Measurements from ENCODE around the gene TMPRSS9. TPM values are rescaled to one million over a fixed set of nuclear protein-coding genes. Genes with fewer than 3 reads are reported as not detected.
"Not testable (repeated sequence)": the region's sequence is repeated elsewhere in the genome, so short reads cannot be mapped to it uniquely, and the experiment has no call there.

Gene TMPRSS9
- total RNA-seq, 1 donor from 2014 or later = not detected

- TF ChIP-seq, protein P1, sequence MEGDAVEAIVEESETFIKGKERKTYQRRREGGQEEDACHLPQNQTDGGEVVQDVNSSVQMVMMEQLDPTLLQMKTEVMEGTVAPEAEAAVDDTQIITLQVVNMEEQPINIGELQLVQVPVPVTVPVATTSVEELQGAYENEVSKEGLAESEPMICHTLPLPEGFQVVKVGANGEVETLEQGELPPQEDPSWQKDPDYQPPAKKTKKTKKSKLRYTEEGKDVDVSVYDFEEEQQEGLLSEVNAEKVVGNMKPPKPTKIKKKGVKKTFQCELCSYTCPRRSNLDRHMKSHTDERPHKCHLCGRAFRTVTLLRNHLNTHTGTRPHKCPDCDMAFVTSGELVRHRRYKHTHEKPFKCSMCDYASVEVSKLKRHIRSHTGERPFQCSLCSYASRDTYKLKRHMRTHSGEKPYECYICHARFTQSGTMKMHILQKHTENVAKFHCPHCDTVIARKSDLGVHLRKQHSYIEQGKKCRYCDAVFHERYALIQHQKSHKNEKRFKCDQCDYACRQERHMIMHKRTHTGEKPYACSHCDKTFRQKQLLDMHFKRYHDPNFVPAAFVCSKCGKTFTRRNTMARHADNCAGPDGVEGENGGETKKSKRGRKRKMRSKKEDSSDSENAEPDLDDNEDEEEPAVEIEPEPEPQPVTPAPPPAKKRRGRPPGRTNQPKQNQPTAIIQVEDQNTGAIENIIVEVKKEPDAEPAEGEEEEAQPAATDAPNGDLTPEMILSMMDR (conservative IDR thresholded peaks at IDR 0.05; ENCODE audit: low read depth, low read length) = no peak
- DNase-seq (ENCODE audit: low read depth) = no peak
- H3K4me3 ChIP-seq (ENCODE audit: low read depth, low read length) = no peak overlapping the region
Observed at GRCh38 chr19:2342656-2343288, 17.3 kb upstream of the TMPRSS9 start.

DNA sequence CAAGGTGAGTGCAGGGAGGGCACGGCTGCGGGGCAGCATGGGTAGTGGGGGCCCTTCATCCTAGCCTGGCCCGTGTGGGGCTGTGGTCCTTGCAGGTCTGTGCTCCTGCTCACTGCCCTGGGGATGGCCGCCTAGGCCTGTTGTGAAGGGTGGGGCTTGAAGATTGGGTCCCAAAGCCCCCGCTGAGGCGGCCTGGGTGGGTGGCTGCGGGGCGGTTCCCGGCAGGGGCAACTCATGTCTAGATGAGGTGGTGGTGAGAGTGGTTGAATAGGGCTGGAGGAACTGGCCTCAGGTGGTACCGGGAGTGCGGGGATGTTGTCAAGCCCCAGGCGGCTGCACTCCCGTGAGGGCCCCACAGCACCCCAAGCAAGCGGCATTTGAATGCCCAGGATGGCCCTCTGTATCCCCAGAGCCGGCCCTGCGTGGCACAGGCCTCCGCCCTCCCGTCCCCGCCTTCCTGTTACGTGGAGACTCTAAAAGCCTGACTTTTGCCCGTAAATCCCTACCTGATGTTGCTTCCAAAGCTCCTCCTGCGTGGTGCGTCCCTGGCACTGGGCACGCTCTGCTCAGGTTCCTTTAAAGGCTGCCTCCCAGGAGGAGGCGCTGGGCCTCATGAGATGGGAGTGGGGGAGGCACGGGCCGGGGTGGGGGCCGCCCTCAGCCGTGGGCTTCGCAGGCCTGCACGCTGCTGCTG is 16.6 kb upstream of the TMPRSS9 start:
- TF ChIP-seq, protein P1 (conservative IDR thresholded peaks at IDR 0.05; ENCODE audit: low read depth, low read length) = no peak
- no peak overlapping the region for H3K4me3 ChIP-seq (ENCODE audit: low read depth, low read length)
- no peak for DNase-seq (ENCODE audit: low read depth)

- TF ChIP-seq, protein P1 (conservative IDR thresholded peaks at IDR 0.05; ENCODE audit: low read depth, low read length) = no peak
- no peak overlapping the region for H3K4me3 ChIP-seq (ENCODE audit: low read depth, low read length)
- DNase-seq (ENCODE audit: low read depth) = no peak
Observed at GRCh38 chr19:2344381-2344870, 15.6 kb upstream of the TMPRSS9 start.

GRCh38 chr19:2345076-2345475 is 15.0 kb upstream of the TMPRSS9 start:
- no peak overlapping the region for H3K4me3 ChIP-seq (ENCODE audit: low read depth, low read length)
- TF ChIP-seq, protein P1 (conservative IDR thresholded peaks at IDR 0.05; ENCODE audit: low read depth, low read length) = no peak
- no peak for DNase-seq (ENCODE audit: low read depth)

GRCh38 chr19:2345794-2346663 is 14.0 kb upstream of the TMPRSS9 start:
- no peak for DNase-seq (ENCODE audit: low read depth)
- TF ChIP-seq, protein P1 (conservative IDR thresholded peaks at IDR 0.05; ENCODE audit: low read depth, low read length) = no peak
- no peak overlapping the region for H3K4me3 ChIP-seq (ENCODE audit: low read depth, low read length)

DNA sequence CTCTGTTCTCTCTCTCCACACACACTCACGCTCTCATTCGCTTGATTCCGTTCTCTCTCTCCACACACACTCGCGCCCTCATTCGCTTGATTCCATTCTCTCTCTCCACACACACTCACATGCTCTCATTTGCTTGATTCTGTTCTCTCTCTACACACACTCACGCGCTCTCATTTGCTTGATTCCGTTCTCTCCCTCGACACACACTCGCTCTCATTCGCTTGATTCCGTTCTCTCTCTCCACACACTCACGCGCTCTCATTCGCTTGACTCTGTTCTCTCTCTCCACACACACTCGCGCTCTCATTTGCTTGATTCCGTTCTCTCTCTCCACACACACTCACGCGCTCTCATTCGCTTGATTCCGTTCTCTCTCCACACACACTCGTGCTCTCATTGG is 10.2 kb upstream of the TMPRSS9 start:
- not testable (repeated sequence) for DNase-seq (ENCODE audit: low read depth); H3K4me3 ChIP-seq (ENCODE audit: low read depth, low read length)

DNA sequence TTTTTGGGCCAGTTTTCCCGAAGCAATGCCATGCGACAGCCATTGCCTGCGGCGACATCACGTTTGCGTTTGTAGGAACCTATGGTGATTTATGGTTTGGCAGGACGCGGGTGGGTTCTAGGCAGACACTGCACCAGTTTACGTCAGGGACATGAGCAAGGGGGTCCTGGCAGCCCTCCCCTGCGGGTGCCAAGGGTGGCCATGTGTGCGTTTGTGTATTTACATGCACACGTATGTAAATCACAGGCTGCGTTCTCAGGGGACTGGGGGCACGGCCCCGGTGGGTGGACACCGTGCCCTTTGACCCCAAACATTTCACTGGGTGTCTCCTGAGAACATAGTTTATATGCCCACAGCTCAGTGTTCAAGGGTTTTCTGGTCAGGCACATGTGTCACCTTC is 9.4 kb upstream of the TMPRSS9 start:
- TF ChIP-seq, protein P1 (conservative IDR thresholded peaks at IDR 0.05; ENCODE audit: low read depth, low read length) = no peak
- no peak overlapping the region for H3K4me3 ChIP-seq (ENCODE audit: low read depth, low read length)
- DNase-seq (ENCODE audit: low read depth) = no peak
